GM19438 (cell line): ENCODE results near the gene CD164L2.
"Not testable (repeated sequence)": the region's sequence is repeated elsewhere in the genome, so short reads cannot be mapped to it uniquely, and the experiment has no call there.

Source experiments
- ATAC-seq: cut with Tn5 transposase; IDR thresholded peaks from one replicate; pipeline ENCODE4 v1.9.1; 2021; ENCODE audit warnings: low read depth; ENCODE audit not compliant: unreplicated experiment

Gene CD164L2

GRCh38 chr1:27405598-27406361 is 22.6 kb upstream of the CD164L2 start:
- ATAC-seq, result not testable (repeated sequence)

- ATAC-seq, result no peak
Measured at GRCh38 chr1:27405074-27405473, 21.9 kb upstream of the CD164L2 start.

GRCh38 chr1:27403931-27404330 is 20.8 kb upstream of the CD164L2 start:
- ATAC-seq, result no peak

- ATAC-seq, result no peak
Measured at GRCh38 chr1:27403065-27403726, 20.1 kb upstream of the CD164L2 start.

DNA sequence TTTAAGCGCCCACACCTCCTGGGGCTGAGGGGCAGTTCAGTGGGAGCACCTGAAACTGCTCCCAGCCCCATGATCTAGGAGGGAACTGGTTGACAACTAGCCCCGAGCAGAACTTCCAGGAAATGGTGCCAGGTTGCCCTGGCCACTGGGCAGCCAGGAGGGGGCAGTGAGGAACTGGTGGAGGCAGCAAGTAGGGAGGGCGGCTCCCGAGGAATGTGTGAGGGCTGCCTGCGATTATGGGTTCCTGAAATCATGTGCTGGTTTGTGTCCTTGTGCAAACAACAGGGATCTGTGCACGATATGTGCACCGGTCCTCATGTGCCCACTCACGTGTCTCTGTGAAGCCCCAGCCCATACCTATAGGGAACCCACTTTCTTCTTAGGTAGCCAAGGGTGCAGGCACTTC is 19.2 kb upstream of the CD164L2 start:
- no peak for ATAC-seq

GRCh38 chr1:27400963-27401341 is 17.8 kb upstream of the CD164L2 start:
- ATAC-seq, result no peak

- no peak for ATAC-seq
Measured at GRCh38 chr1:27400082-27400962, 17.2 kb upstream of the CD164L2 start.

DNA sequence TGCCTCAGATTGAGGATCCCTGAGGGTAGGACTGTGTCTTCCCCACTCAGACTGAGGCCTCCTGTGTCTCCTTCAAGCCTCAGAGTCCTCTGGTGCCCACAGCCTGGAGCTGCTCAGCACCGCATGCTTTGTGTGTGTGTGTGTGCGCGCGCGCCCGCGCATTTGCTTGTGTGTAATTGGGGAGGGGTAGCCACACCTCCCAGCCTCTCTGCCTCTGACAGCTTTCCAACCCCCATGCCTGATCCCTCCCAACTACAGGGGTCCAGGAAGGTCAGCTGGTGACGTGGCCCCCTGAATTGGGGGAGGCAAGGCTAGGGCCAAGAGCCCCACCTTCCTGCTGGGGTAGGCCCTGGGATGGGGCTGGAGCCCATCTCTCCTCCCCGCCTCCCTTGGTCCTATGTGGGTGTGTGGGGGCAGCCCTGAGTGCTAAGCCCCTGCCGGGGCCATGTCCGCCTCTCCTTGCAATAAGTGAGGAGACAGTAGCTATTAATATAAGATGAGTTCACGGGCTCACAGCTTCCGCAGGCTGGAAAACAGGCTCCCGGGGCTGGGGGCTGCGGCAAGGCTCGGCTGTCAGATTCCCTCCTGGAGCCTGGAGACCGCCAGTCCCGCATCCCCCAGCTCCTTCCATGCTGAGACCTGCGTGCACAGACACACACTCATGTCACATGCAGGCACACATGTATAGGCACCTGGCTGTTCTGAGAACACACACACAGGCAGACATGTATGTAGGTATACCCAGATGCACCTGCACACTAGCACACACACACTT is 16.3 kb upstream of the CD164L2 start:
- ATAC-seq, result no peak

DNA sequence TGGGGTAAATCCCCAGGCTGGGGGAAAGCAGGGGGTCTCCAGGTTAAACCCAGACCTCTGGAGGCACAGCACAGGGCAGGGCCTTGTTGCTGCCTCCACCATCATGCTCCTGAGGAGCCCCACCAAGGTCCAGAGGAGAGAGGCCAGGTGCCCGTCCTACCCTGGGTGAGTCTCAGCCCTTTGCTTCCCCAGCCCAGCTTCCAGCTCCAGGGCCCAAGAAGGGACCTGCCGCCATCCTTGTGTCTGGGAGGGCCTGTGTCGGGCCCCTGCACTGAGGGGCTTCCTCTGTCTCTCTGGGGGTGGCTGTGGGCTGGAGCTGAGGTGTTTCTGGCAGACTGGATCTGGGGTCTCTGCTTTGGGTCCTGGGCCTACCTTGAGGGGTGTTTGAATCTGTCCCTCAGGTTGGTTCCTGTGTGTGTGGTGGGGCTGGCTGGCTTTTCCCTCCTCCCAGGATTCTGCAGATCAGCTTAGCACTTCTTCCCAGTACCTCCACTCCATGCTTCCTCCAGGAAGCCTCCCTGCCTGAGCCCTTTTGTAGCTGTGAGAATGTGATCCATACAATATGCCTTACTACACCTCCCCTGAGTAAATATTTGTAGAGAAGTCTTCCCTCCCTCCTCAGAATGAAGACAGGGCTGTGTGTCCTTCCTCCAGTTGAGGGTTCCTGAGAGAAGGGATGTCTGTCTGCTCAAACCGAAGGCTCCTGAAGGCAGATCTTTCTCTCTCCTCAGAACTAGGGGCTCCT is 15.4 kb upstream of the CD164L2 start:
- ATAC-seq, result no peak

DNA sequence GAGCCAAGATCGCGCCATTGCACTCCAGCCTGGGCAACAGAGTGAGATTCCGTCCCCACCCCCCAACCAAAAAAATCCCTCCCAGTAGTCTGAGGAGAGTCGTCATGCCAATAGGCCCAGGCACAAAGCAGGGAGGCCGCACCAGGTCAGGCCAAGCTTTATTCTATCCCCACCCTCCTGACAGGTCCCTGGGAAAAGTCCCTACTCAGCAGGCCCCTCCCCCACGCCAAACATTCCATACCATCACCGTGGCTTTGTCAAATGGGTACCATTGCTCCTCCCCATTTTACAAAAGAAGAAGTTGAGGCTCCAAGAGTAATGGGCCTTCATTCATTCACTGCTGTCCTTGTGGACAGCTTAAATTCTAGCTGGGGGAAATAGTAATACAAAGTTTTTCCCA is 14.6 kb upstream of the CD164L2 start:
- no peak for ATAC-seq

GRCh38 chr1:27397110-27397509 is 14.0 kb upstream of the CD164L2 start:
- no peak for ATAC-seq

GRCh38 chr1:27395441-27396195 is 12.5 kb upstream of the CD164L2 start:
- no peak for ATAC-seq

DNA sequence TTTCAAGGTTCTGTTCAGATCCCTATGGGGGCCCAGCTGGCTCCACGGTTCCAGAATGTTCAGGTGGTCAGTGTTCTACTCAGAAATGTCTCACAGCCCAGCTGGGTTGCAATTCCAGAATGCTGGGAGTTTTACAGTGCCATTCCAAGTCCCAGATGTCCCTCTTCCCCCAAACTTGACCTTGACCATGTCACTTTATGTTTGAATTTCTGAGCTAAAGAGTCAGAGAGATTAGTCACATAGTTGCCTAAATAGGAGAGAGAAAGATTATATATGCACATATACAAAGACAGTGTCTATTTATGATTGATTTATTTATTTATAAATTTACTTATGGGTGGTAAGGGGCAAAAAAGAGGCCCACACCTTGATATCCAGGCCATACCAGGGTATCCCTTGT is 11.8 kb upstream of the CD164L2 start:
- ATAC-seq, result no peak

DNA sequence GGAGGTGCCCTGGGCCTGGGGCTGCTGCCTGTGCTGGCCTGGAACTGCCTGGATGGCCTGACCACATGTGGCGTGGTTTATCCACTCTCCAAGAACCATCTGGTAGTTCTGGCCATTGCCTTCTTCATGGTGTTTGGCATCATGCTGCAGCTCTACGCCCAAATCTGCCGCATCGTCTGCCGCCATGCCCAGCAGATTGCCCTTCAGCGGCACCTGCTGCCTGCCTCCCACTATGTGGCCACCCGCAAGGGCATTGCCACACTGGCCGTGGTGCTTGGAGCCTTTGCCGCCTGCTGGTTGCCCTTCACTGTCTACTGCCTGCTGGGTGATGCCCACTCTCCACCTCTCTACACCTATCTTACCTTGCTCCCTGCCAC is 11.1 kb upstream of the CD164L2 start:
- no peak for ATAC-seq

DNA sequence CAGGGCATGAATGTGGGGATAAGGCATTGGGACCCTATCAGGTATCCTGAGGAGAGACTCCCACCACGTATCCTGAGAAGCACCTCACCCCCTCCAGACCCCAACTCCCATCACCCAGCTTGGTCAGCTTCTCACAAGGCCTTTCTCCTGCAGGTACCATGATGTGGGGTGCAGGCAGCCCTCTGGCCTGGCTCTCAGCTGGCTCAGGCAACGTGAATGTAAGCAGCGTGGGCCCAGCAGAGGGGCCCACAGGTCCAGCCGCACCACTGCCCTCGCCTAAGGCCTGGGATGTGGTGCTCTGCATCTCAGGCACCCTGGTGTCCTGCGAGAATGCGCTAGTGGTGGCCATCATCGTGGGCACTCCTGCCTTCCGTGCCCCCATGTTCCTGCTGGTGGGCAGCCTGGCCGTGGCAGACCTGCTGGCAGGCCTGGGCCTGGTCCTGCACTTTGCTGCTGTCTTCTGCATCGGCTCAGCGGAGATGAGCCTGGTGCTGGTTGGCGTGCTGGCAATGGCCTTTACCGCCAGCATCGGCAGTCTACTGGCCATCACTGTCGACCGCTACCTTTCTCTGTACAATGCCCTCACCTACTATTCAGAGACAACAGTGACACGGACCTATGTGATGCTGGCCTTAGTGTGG is 10.6 kb upstream of the CD164L2 start:
- no peak for ATAC-seq

- no peak for ATAC-seq
Measured at GRCh38 chr1:27392778-27393635, 9.9 kb upstream of the CD164L2 start.

GRCh38 chr1:27392096-27392777 is 9.1 kb upstream of the CD164L2 start, which contains the start of gene GPR3:
TSS of gene GPR3 (plus strand) at chr1:27392622. CDS start at chr1:27393799, 1,177 bp downstream.
- peak; percentile 74 for ATAC-seq
